BLaER1 treated with 17β-estradiol and CSF1 and Interleukin-3, amounts not matched to agents 10 nM and 100 nM (cell line): ENCODE results near the gene EIF4EBP3.

Source experiments
- H3K27ac ChIP-seq, 11 experiments: shearing (Covaris generic); formaldehyde crosslinking; 2 replicates each; pipeline ENCODE4 v1.8.1; 2022
- H3K27me3 ChIP-seq, 11 experiments: shearing (Covaris generic); formaldehyde crosslinking; 2 replicates each; pipeline ENCODE4 v1.8.1; 2022
- H3K36me3 ChIP-seq, 11 experiments: shearing (Covaris generic); formaldehyde crosslinking; 2 replicates each; pipeline ENCODE4 v1.8.1; 2022
- H3K4me1 ChIP-seq, 10 experiments: shearing (Covaris generic); formaldehyde crosslinking; 2 replicates each; pipeline ENCODE4 v1.8.1; 2022
- H3K4me2 ChIP-seq, 11 experiments: shearing (Covaris generic); formaldehyde crosslinking; 2 replicates each; pipeline ENCODE4 v1.8.1; 2022
- H3K4me3 ChIP-seq, 10 experiments: shearing (Covaris generic); formaldehyde crosslinking; 2 replicates each; pipeline ENCODE4 v1.8.1; 2022
- H3K9ac ChIP-seq, 11 experiments: shearing (Covaris generic); formaldehyde crosslinking; 2 replicates each; pipeline ENCODE4 v1.8.1; 2022
- H3K9me3 ChIP-seq, 11 experiments: shearing (Covaris generic); formaldehyde crosslinking; replicated peaks in 1 of 11; 2 replicates each; pipeline ENCODE4 v1.8.1; 2022
- H4K20me1 ChIP-seq, 11 experiments: shearing (Covaris generic); formaldehyde crosslinking; 2 replicates each; pipeline ENCODE4 v1.8.1; 2022
- Cebpa-rat ChIP-seq, 11 experiments: shearing (Covaris generic); IDR thresholded peaks; 2 replicates each; pipeline ENCODE4 v1.8.1; 2022

Gene EIF4EBP3

DNA sequence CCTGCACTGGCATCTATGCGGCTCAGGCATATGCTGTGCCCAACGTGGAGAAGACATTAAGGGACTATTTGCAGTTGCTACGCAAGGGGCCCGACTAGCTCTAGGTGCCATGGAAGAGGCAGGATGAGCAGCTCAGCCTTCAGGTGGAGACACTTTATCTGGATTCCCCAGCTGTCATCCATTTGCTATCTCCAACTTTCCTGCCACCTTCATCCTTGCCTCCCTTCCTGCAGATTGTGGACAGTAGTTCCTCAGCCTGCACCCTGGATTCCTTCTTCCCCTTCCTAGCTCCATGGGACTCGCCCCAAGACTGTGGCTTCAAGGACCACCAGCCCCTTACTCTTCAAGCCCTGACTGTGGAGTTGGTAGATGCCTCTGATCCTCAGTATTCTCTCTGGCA, 19.2 kb downstream of the EIF4EBP3 start:
- TF ChIP-seq Cebpa-rat (IDR thresholded peaks at IDR 0.05): no peak
- Histone ChIP-seq H3K9ac (peak overlapping the region in 3 of 11 experiments; percentile 79 to 98 (median 83); a peak in 3 of 22 replicates), H4K20me1 (no peaks in the 10 kb centered on the region), H3K9me3 (peaks cover 7 to 27% (median 19%) of the 10 kb centered on the region in 11 experiments; a peak in 21 of 22 replicates), H3K4me3 (peak overlapping the region in 3 of 10 experiments; percentile 58 to 66 (median 63); a peak in 4 of 20 replicates), H3K27ac (0 out of 22 replicates have a peak overlapping the region, but pooled peaks of 1 of the 11 experiments have one; percentile 6), H3K36me3 (peaks cover 6 to 50% (median 23%) of the 10 kb centered on the region in 11 experiments; a peak in 20 of 22 replicates), H3K4me2 (peak overlapping the region in 7 of 11 experiments; percentile 77 to 98 (median 85); a peak in 10 of 22 replicates), H3K27me3 (peaks cover 35 to 53% (median 48%) of the 10 kb centered on the region in 11 experiments), H3K4me1 (peaks cover 28 to 89% (median 57%) of the 10 kb centered on the region in 10 experiments)

DNA sequence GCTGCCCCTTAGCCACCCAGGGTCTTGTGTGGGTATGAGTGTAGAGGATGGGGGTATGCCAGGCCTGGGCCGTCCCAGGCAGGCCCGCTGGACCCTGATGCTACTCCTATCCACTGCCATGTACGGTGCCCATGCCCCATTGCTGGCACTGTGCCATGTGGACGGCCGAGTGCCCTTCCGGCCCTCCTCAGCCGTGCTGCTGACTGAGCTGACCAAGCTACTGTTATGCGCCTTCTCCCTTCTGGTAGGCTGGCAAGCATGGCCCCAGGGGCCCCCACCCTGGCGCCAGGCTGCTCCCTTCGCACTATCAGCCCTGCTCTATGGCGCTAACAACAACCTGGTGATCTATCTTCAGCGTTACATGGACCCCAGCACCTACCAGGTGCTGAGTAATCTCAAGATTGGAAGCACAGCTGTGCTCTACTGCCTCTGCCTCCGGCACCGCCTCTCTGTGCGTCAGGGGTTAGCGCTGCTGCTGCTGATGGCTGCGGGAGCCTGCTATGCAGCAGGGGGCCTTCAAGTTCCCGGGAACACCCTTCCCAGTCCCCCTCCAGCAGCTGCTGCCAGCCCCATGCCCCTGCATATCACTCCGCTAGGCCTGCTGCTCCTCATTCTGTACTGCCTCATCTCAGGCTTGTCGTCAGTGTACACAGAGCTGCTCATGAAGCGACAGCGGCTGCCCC, 19.8 kb downstream of the EIF4EBP3 start:
- H3K9me3 ChIP-seq: peaks cover 7 to 27% (median 19%) of the 10 kb centered on the region in 11 experiments; a peak in 21 of 22 replicates
- peak overlapping the region in 2 of 10 experiments; percentile 21 to 63; a peak in 3 of 20 replicates for H3K4me3 ChIP-seq
- H3K36me3 ChIP-seq: peaks cover 6 to 50% (median 23%) of the 10 kb centered on the region in 11 experiments; a peak in 20 of 22 replicates

DNA sequence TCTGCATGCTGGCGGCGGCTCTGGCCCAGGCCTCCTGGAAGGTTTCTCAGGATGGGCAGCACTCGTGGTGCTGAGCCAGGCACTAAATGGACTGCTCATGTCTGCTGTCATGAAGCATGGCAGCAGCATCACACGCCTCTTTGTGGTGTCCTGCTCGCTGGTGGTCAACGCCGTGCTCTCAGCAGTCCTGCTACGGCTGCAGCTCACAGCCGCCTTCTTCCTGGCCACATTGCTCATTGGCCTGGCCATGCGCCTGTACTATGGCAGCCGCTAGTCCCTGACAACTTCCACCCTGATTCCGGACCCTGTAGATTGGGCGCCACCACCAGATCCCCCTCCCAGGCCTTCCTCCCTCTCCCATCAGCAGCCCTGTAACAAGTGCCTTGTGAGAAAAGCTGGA, 20.4 kb downstream of the EIF4EBP3 start:
- Histone ChIP-seq H4K20me1 (no peaks in the 10 kb centered on the region), H3K27me3 (peaks cover 35 to 44% (median 41%) of the 10 kb centered on the region in 11 experiments), H3K9me3 (peaks cover 7 to 27% (median 19%) of the 10 kb centered on the region in 11 experiments; a peak in 21 of 22 replicates), H3K9ac (peak overlapping the region in 1 of 11 experiments; percentile 33; a peak in 1 of 22 replicates), H3K4me1 (peaks cover 28 to 89% (median 57%) of the 10 kb centered on the region in 10 experiments), H3K4me2 (peak overlapping the region in 9 of 11 experiments; percentile 62 to 98 (median 74); a peak in 12 of 22 replicates), H3K36me3 (peaks cover 6 to 44% (median 23%) of the 10 kb centered on the region in 11 experiments; a peak in 20 of 22 replicates), H3K27ac (peak overlapping the region in 5 of 11 experiments; percentile 4 to 81 (median 70); a peak in 7 of 22 replicates), H3K4me3 (no peak overlapping the region)
- no peak for TF ChIP-seq Cebpa-rat (IDR thresholded peaks at IDR 0.05)

More for the DNA sequence above, 19.8 kb downstream of the EIF4EBP3 start:
- Histone ChIP-seq H3K27me3 (peaks cover 35 to 50% (median 47%) of the 10 kb centered on the region in 11 experiments), H3K4me2 (peak overlapping the region in 5 of 11 experiments; percentile 79 to 98 (median 89); a peak in 10 of 22 replicates), H3K9ac (peak overlapping the region in 2 of 11 experiments; percentile 33 to 98; a peak in 3 of 22 replicates), H3K27ac (peak overlapping the region in 4 of 11 experiments; percentile 6 to 81 (median 43); a peak in 3 of 22 replicates), H4K20me1 (no peaks in the 10 kb centered on the region), H3K4me1 (peaks cover 28 to 89% (median 57%) of the 10 kb centered on the region in 10 experiments)
- no peak for TF ChIP-seq Cebpa-rat (IDR thresholded peaks at IDR 0.05)

DNA sequence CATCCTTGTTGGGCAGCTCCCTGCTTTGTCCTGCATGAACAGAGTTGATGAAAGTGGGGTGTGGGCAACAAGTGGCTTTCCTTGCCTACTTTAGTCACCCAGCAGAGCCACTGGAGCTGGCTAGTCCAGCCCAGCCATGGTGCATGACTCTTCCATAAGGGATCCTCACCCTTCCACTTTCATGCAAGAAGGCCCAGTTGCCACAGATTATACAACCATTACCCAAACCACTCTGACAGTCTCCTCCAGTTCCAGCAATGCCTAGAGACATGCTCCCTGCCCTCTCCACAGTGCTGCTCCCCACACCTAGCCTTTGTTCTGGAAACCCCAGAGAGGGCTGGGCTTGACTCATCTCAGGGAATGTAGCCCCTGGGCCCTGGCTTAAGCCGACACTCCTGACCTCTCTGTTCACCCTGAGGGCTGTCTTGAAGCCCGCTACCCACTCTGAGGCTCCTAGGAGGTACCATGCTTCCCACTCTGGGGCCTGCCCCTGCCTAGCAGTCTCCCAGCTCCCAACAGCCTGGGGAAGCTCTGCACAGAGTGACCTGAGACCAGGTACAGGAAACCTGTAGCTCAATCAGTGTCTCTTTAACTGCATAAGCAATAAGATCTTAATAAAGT, 21.1 kb downstream of the EIF4EBP3 start:
- peaks cover 6 to 51% (median 23%) of the 10 kb centered on the region in 11 experiments; a peak in 20 of 22 replicates for H3K36me3 ChIP-seq
- peaks cover 28 to 90% (median 54%) of the 10 kb centered on the region in 10 experiments for H3K4me1 ChIP-seq

DNA sequence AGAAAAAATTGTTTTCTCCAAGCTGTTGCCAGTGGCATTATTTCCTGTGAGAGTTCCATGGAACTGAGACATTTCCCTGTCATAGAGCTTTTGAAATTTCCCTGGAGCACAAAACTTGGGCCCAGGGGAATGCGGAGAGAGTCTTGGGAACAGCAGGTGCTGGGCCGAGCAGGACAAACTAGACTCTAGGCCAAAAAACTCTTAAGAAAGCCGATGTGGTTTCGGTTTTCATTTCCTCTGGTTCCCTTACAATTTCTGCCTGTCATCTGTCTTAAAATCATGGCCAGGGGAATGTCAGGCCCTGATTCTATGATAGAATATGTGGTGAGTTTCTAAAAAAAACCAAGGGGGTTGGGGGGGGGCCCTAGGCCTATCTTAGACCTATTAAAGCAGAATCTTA, 21.7 kb downstream of the EIF4EBP3 start:
- H3K27me3 ChIP-seq: peaks cover 25 to 31% (median 28%) of the 10 kb centered on the region in 11 experiments
- H3K9ac ChIP-seq: peak overlapping the region; percentile 43 to 73 (median 60)
- peak overlapping the region; percentile 62 to 98 (median 73) for H3K4me2 ChIP-seq
- H3K9me3 ChIP-seq: peaks cover 5 to 17% (median 10%) of the 10 kb centered on the region in 11 experiments; a peak in 21 of 22 replicates
- TF ChIP-seq Cebpa-rat (IDR thresholded peaks at IDR 0.05): no peak
- peaks cover 6 to 57% (median 23%) of the 10 kb centered on the region in 11 experiments; a peak in 20 of 22 replicates for H3K36me3 ChIP-seq
- peak overlapping the region in 2 of 10 experiments; percentile 2 to 24; a peak in 3 of 20 replicates for H3K4me3 ChIP-seq
- H4K20me1 ChIP-seq: no peaks in the 10 kb centered on the region
- peak overlapping the region; percentile 32 to 81 (median 69); a peak in 21 of 22 replicates for H3K27ac ChIP-seq
- peaks cover 28 to 94% (median 48%) of the 10 kb centered on the region in 10 experiments for H3K4me1 ChIP-seq

More for the DNA sequence above, 21.1 kb downstream of the EIF4EBP3 start:
- Histone ChIP-seq H3K4me3 (peak overlapping the region in 2 of 10 experiments; percentile 2 to 24; a peak in 2 of 20 replicates), H3K27ac (peak overlapping the region; percentile 32 to 81 (median 69); a peak in 21 of 22 replicates), H3K9ac (peak overlapping the region; percentile 16 to 73 (median 58); a peak in 20 of 22 replicates), H3K9me3 (peaks cover 7 to 23% (median 16%) of the 10 kb centered on the region in 11 experiments; a peak in 21 of 22 replicates), H3K4me2 (peak overlapping the region; percentile 62 to 98 (median 73)), H4K20me1 (no peaks in the 10 kb centered on the region), H3K27me3 (peaks cover 32 to 38% (median 34%) of the 10 kb centered on the region in 11 experiments)
- TF ChIP-seq Cebpa-rat (IDR thresholded peaks at IDR 0.05): no peak

DNA sequence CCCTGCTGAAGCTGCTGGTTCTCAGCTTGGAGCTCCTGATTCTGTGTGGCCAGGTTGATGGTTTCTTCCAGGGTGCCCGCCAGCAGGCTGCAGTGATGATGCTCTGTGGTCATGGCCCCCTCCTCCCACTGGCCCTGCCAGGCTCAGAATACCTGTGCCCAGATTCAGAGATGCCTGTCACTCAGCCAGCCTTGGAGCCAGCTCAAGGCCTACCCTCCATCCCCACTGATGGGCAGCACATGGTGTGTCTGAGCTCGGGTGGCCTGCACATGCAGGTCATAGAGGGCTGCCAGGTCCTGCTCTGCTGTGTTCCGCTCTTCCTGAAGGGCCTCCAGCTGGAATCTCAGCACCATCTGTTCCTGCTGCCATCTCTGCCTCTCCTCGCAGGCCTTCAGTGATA, 22.6 kb downstream of the EIF4EBP3 start:
- TF ChIP-seq Cebpa-rat (IDR thresholded peaks at IDR 0.05): no peak
- Histone ChIP-seq H3K27me3 (peaks cover 17 to 23% (median 19%) of the 10 kb centered on the region in 11 experiments), H3K4me3 (no peak overlapping the region), H3K36me3 (peaks cover 6 to 62% (median 23%) of the 10 kb centered on the region in 11 experiments; a peak in 20 of 22 replicates), H3K4me1 (peaks cover 28 to 100% (median 48%) of the 10 kb centered on the region in 10 experiments), H3K9me3 (peaks cover 0 to 8% (median 1%) of the 10 kb centered on the region in 11 experiments; a peak in 14 of 22 replicates), H3K27ac (peak overlapping the region in 10 of 11 experiments; percentile 50 to 81 (median 70); a peak in 17 of 22 replicates), H4K20me1 (no peaks in the 10 kb centered on the region), H3K9ac (peak overlapping the region in 7 of 11 experiments; percentile 43 to 73 (median 65); a peak in 7 of 22 replicates), H3K4me2 (peak overlapping the region; percentile 62 to 98 (median 73))

DNA sequence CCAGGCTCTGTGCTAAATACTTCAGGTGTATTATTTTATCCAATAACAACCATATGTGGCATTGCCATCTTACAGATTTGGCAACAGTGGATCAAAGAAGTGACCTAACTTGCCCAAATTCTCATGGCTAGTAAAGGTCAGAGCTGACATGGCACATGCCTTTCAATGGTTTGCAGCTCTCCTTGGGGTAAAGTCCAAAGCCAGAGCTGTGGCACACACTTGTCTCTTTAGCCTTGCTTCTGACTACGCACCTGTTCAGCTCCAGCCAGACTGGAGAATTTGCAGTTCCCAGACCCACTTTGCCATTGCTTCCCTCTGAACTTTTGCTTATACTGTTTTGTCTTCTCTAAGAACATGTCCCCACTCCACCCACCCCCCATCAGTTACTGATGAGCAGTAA, 23.0 kb downstream of the EIF4EBP3 start:
- peak overlapping the region in 6 of 11 experiments; percentile 23 to 81 (median 70); a peak in 3 of 22 replicates for H3K27ac ChIP-seq
- peak overlapping the region in 2 of 11 experiments; percentile 38 to 69; a peak in 2 of 22 replicates for H3K9ac ChIP-seq
- peaks cover 25 to 100% (median 46%) of the 10 kb centered on the region in 10 experiments for H3K4me1 ChIP-seq
- peaks cover 0 to 4% (median 0%) of the 10 kb centered on the region in 11 experiments; a peak in 3 of 22 replicates for H3K9me3 ChIP-seq
- no peak overlapping the region for H3K4me3 ChIP-seq
- H3K36me3 ChIP-seq: peaks cover 6 to 66% (median 23%) of the 10 kb centered on the region in 11 experiments; a peak in 20 of 22 replicates
- no peaks in the 10 kb centered on the region for H4K20me1 ChIP-seq
- H3K27me3 ChIP-seq: peaks cover 12 to 18% (median 15%) of the 10 kb centered on the region in 11 experiments
- TF ChIP-seq Cebpa-rat (IDR thresholded peaks at IDR 0.05): no peak
- peak overlapping the region in 4 of 11 experiments; percentile 72 to 98 (median 93); a peak in 8 of 22 replicates for H3K4me2 ChIP-seq
